ENCODE measurements around the gene PROP1.
"Not testable (repeated sequence)": the region's sequence is repeated elsewhere in the genome, so short reads cannot be mapped to it uniquely, and the experiment has no call there.

Gene PROP1

GRCh38 chr5:178007272-178007671, 11.2 kb upstream of the PROP1 start:
- not testable (repeated sequence) for H2BK12ac ChIP-seq (ENCODE audit: low read length in 2 of 2); H3K9me3 ChIP-seq (ENCODE audit: control insufficient read depth, low read length); H2AFZ ChIP-seq (ENCODE audit: low read depth, low read length); H3K4me1 ChIP-seq (ENCODE audit: control insufficient read depth, insufficient read depth, low read depth, low read length); H2BK120ac ChIP-seq (ENCODE audit: low read depth, low read length); H3K18ac ChIP-seq (ENCODE audit: low read depth in 1 of 2, low read length in 2 of 2); H2BK15ac ChIP-seq (ENCODE audit: low read depth, poor library complexity, severe bottlenecking); H3K36me3 ChIP-seq (ENCODE audit: control insufficient read depth in 1 of 2, insufficient read depth in 2 of 2, low read depth in 1 of 2, low read length in 2 of 2); H4K91ac ChIP-seq (ENCODE audit: low read length); H4K8ac ChIP-seq (ENCODE audit: low read length); H3K4ac ChIP-seq (ENCODE audit: low read depth in 1 of 2, low read length in 2 of 2); H3K27me3 ChIP-seq (ENCODE audit: control insufficient read depth in 1 of 2, insufficient read depth in 1 of 2, low read length in 2 of 2); H3K14ac ChIP-seq (ENCODE audit: low read length in 2 of 2); H2AK5ac ChIP-seq (ENCODE audit: low read length, severe bottlenecking); H3K27ac ChIP-seq (ENCODE audit: low read length, poor library complexity, severe bottlenecking); H2BK5ac ChIP-seq (ENCODE audit: low read depth, low read length, poor library complexity, severe bottlenecking); H3K23ac ChIP-seq (ENCODE audit: low read length in 2 of 2); DNase-seq; H3K4me2 ChIP-seq (ENCODE audit: low read length, poor library complexity, severe bottlenecking); H3K9ac ChIP-seq (ENCODE audit: low read length); H3K4me3 ChIP-seq (ENCODE audit: insufficient read depth in 1 of 2, low read depth in 1 of 2, low read length in 2 of 2); H3K79me1 ChIP-seq (replicated peaks; ENCODE audit: low read length, poor library complexity, severe bottlenecking)
- no CpG with 5 or more reads among the region's 26 CpGs for WGBS

DNA sequence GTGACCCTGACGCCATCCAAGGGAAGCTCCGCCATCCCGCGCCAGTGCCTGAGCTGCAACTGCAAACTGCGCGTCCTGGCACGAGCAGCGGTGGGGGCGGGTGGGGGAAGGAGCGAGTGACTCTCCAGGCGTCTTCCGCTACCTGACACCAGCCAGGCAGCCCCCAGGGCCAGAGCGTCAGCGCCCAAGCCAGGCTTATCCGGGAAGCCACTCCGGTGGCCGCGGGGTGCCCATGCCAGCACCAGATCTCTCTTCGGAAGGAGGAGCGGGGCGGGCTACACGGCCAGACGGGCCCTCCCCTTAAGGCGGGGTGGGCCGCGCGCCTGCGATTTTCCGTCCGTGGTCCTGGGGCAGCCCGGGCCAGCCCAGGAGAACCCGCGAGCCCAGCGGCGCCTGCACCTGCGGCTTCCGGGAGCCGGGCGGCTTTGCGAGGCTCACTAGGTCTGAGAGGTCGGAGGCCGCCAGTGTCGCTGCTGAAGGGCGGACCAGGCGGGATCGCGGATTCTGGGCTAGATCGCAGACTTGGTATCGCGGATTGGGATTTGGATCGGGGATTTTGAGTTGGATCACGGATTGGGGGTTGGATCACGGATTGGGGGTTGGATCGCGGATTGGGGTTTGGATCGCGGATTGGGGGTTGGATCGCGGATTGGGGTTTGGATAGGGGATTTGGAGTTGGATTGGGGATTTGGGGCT, 10.6 kb upstream of the PROP1 start:
- H3K18ac ChIP-seq (ENCODE audit: low read depth in 1 of 2, low read length in 2 of 2); H3K4me1 ChIP-seq (ENCODE audit: control insufficient read depth, insufficient read depth, low read depth, low read length); H3K36me3 ChIP-seq (ENCODE audit: control insufficient read depth in 1 of 2, insufficient read depth in 2 of 2, low read depth in 1 of 2, low read length in 2 of 2); H3K27ac ChIP-seq (ENCODE audit: low read length, poor library complexity, severe bottlenecking); H2AFZ ChIP-seq (ENCODE audit: low read depth, low read length); H3K9ac ChIP-seq (ENCODE audit: low read length); H3K4me3 ChIP-seq (ENCODE audit: insufficient read depth in 1 of 2, low read depth in 1 of 2, low read length in 2 of 2); H2AK5ac ChIP-seq (ENCODE audit: low read length, severe bottlenecking); H3K27me3 ChIP-seq (ENCODE audit: control insufficient read depth in 1 of 2, insufficient read depth in 1 of 2, low read length in 2 of 2); H3K23ac ChIP-seq (ENCODE audit: low read length in 2 of 2); H4K91ac ChIP-seq (ENCODE audit: low read length); H2BK120ac ChIP-seq (ENCODE audit: low read depth, low read length); H2BK12ac ChIP-seq (ENCODE audit: low read length in 2 of 2); H4K8ac ChIP-seq (ENCODE audit: low read length); H3K9me3 ChIP-seq (ENCODE audit: control insufficient read depth, low read length); DNase-seq; H3K4me2 ChIP-seq (ENCODE audit: low read length, poor library complexity, severe bottlenecking); H3K4ac ChIP-seq (ENCODE audit: low read depth in 1 of 2, low read length in 2 of 2); H3K79me1 ChIP-seq (replicated peaks; ENCODE audit: low read length, poor library complexity, severe bottlenecking); H2BK15ac ChIP-seq (ENCODE audit: low read depth, poor library complexity, severe bottlenecking); H2BK5ac ChIP-seq (ENCODE audit: low read depth, low read length, poor library complexity, severe bottlenecking); H3K14ac ChIP-seq (ENCODE audit: low read length in 2 of 2): not testable (repeated sequence)
- WGBS, result 97% methylated on average over 8 of the region's 59 CpGs

GRCh38 chr5:178006181-178006535, 10.1 kb upstream of the PROP1 start:
- H4K91ac ChIP-seq (ENCODE audit: low read length); H3K4me1 ChIP-seq (ENCODE audit: control insufficient read depth, insufficient read depth, low read depth, low read length); H3K27me3 ChIP-seq (ENCODE audit: control insufficient read depth in 1 of 2, insufficient read depth in 1 of 2, low read length in 2 of 2); H2AK5ac ChIP-seq (ENCODE audit: low read length, severe bottlenecking); H2BK5ac ChIP-seq (ENCODE audit: low read depth, low read length, poor library complexity, severe bottlenecking); H3K14ac ChIP-seq (ENCODE audit: low read length in 2 of 2); DNase-seq; H3K27ac ChIP-seq (ENCODE audit: low read length, poor library complexity, severe bottlenecking); H3K9ac ChIP-seq (ENCODE audit: low read length); H3K9me3 ChIP-seq (ENCODE audit: control insufficient read depth, low read length); H3K4me2 ChIP-seq (ENCODE audit: low read length, poor library complexity, severe bottlenecking); H2BK120ac ChIP-seq (ENCODE audit: low read depth, low read length); H3K36me3 ChIP-seq (ENCODE audit: control insufficient read depth in 1 of 2, insufficient read depth in 2 of 2, low read depth in 1 of 2, low read length in 2 of 2); H3K4ac ChIP-seq (ENCODE audit: low read depth in 1 of 2, low read length in 2 of 2); H3K18ac ChIP-seq (ENCODE audit: low read depth in 1 of 2, low read length in 2 of 2); H2AFZ ChIP-seq (ENCODE audit: low read depth, low read length); H3K23ac ChIP-seq (ENCODE audit: low read length in 2 of 2); H3K79me1 ChIP-seq (replicated peaks; ENCODE audit: low read length, poor library complexity, severe bottlenecking); H2BK12ac ChIP-seq (ENCODE audit: low read length in 2 of 2); H4K8ac ChIP-seq (ENCODE audit: low read length); H2BK15ac ChIP-seq (ENCODE audit: low read depth, poor library complexity, severe bottlenecking); H3K4me3 ChIP-seq (ENCODE audit: insufficient read depth in 1 of 2, low read depth in 1 of 2, low read length in 2 of 2): not testable (repeated sequence)
- no CpG with 5 or more reads among the region's 24 CpGs for WGBS

DNA sequence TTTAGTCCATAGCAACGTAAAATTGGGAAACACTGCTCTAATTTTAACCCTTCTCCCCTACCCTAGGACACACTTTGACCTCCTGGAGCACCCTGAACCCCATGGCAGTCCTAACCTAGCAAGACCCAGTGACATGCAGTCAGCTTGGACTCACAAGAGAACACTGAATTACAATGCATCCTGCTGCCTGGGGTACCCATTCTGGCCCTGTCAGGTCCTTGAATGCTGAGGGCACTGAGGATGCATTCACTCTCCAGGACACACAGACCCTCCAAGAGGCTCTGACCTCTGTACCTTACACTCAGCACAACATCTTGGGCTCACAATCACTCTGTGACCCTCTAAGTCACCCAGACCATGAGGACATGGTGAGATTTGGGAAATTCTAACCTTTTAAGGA, 1.8 kb upstream of the PROP1 start:
- Histone ChIP-seq H3K18ac (ENCODE audit: low read depth in 1 of 2, low read length in 2 of 2) (no peak overlapping the region), H3K9ac (ENCODE audit: low read length) (no peak overlapping the region), H2AFZ (ENCODE audit: low read depth, low read length) (no peak overlapping the region), H4K8ac (ENCODE audit: low read length) (no peak overlapping the region), H4K91ac (ENCODE audit: low read length) (no peak overlapping the region), H2AK5ac (ENCODE audit: low read length, severe bottlenecking) (no peak overlapping the region), H2BK5ac (ENCODE audit: low read depth, low read length, poor library complexity, severe bottlenecking) (no peak overlapping the region), H3K79me1 (replicated peaks; ENCODE audit: low read length, poor library complexity, severe bottlenecking) (no peaks in the 10 kb centered on the region), H3K9me3 (ENCODE audit: control insufficient read depth, low read length) (no peaks in the 10 kb centered on the region), H2BK12ac (ENCODE audit: low read length in 2 of 2) (no peak overlapping the region), H3K4me2 (ENCODE audit: low read length, poor library complexity, severe bottlenecking) (no peak overlapping the region), H3K36me3 (ENCODE audit: control insufficient read depth in 1 of 2, insufficient read depth in 2 of 2, low read depth in 1 of 2, low read length in 2 of 2) (no peaks in the 10 kb centered on the region), H3K27me3 (ENCODE audit: control insufficient read depth in 1 of 2, insufficient read depth in 1 of 2, low read length in 2 of 2) (peaks cover 4 to 59% of the 10 kb centered on the region in 2 experiments), H2BK120ac (ENCODE audit: low read depth, low read length) (no peak overlapping the region), H3K4me1 (ENCODE audit: control insufficient read depth, insufficient read depth, low read depth, low read length) (peaks cover 3% of the 10 kb centered on the region), H3K23ac (ENCODE audit: low read length in 2 of 2) (no peak overlapping the region), H3K4me3 (ENCODE audit: insufficient read depth in 1 of 2, low read depth in 1 of 2, low read length in 2 of 2) (no peak overlapping the region), H2BK15ac (ENCODE audit: low read depth, poor library complexity, severe bottlenecking) (no peak overlapping the region), H3K4ac (ENCODE audit: low read depth in 1 of 2, low read length in 2 of 2) (no peak overlapping the region), H3K14ac (ENCODE audit: low read length in 2 of 2) (no peak overlapping the region), H3K27ac (ENCODE audit: low read length, poor library complexity, severe bottlenecking) (no peak overlapping the region)
- WGBS, result 63% methylated on average over 1 of the region's 1 CpG
- DNase-seq, result no peak

Data from mesenchymal stem cell (in vitro differentiated cells and primary cell).